ENCODE measurements around the gene CCDC12. TPM values are rescaled to one million over a fixed set of nuclear protein-coding genes. Genes with fewer than 3 reads are reported as not detected.
A peak's percentile ranks its signal among the peaks of the same experiment; 100 is the strongest.

The CCDC12 gene
- total and polyA plus RNA-seq, 2 of the 13 experiments (the other 11 are each of a cell fraction or from before 2014, with no cell fraction given), result 30.1 to 49.5 TPM

DNA sequence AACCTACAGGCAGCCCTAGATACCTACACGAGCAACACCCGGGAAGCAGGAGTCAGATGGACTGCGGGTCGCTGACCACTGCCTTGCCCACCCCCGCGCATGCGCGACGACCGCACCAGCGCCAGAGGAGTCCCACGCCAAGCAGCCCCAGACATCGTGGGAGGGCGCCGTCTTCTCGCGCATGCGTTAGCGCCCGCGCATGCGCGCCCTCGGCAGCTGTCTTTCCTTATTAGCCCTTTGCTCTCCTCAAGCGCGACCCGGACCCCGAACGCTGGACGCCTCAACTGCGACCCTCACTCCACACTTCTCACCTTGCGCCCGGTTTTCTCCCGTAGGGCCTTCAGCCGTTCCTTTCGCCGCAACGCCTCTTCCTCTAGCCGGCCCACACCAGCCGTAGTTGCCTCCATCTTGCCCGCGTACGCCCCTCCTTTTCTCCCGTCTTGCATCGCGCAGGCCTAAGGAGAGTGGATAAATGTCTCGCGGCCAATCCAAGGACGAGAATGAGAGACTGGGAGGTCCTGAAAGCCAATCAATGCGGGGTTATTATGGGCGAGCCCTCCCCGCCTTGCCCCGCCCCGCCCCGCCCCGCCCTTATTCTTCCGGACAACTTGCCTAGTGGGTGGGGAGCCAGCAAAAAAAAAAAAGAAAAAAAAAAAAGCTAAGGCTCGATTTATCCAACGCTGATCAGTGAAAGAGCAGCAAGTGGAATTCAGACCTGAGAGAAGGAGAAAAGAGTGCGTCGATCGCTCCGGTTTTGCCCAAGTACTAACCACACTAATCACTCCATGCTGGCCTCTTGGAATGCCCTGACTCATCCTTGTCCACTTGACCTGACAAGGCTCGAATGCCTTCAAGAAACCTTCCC lies at the start of gene CCDC12 (continued):
- TF ChIP-seq ARID5B (CRISPR knock-in tag; IDR thresholded peaks at IDR 0.05) (peak; percentile 52), MAF1 (CRISPR knock-in tag; IDR thresholded peaks at IDR 0.05; ENCODE audit: borderline replicate concordance) (no peak), THAP7 (CRISPR knock-in tag; IDR thresholded peaks at IDR 0.05) (0 out of 2 replicates have a peak, but pooled peaks have one; percentile 3), HDAC2 (CRISPR knock-in tag; IDR thresholded peaks at IDR 0.05) (peak; percentile 70; the same call in 1 of the 2 replicates), ZFP37 (CRISPR knock-in tag; IDR thresholded peaks at IDR 0.05; ENCODE audit: borderline replicate concordance) (no peak), ZNF501 (CRISPR knock-in tag; IDR thresholded peaks at IDR 0.05) (peak; percentile 87; the same call in 1 of the 2 replicates), CSRNP2 (CRISPR knock-in tag; conservative IDR thresholded peaks at IDR 0.05; ENCODE audit: low read depth) (no peak), MAZ (IDR thresholded peaks at IDR 0.05; ENCODE audit: borderline replicate concordance, low read depth, low read length) (0 out of 2 replicates have a peak, but pooled peaks have one; percentile 14), MAZ (CRISPR knock-in tag; IDR thresholded peaks at IDR 0.05; ENCODE audit: low read depth) (peak; percentile 57), KMT2B (CRISPR knock-in tag; IDR thresholded peaks at IDR 0.05) (peak; percentile 68), DNMT3B (CRISPR knock-in tag; conservative IDR thresholded peaks at IDR 0.05) (no peak), SAFB2 (CRISPR knock-in tag; IDR thresholded peaks at IDR 0.05; ENCODE audit: borderline replicate concordance, low read depth) (no peak; the same call in 1 of the 2 replicates), ZNF558 (CRISPR knock-in tag; IDR thresholded peaks at IDR 0.05; ENCODE audit: borderline replicate concordance) (0 out of 2 replicates have a peak, but pooled peaks have one; percentile 40), ZKSCAN8 (CRISPR knock-in tag; IDR thresholded peaks at IDR 0.05; ENCODE audit: borderline replicate concordance) (no peak), HNF4A (CRISPR knock-in tag; IDR thresholded peaks at IDR 0.05) (peak; percentile 23; the same call in 1 of the 2 replicates), HOXA5 (CRISPR knock-in tag; IDR thresholded peaks at IDR 0.05) (peak; percentile 64; the same call in 1 of the 2 replicates), SPEN (CRISPR knock-in tag; IDR thresholded peaks at IDR 0.05; ENCODE audit: low read depth) (peak; percentile 88), HNRNPLL (IDR thresholded peaks at IDR 0.05; ENCODE audit: low read depth, low read length, poor library complexity, severe bottlenecking) (peak; percentile 56), SNRNP70 (IDR thresholded peaks at IDR 0.05; ENCODE audit: low read depth, low read length) (no peak), RFX1 (IDR thresholded peaks at IDR 0.05) (no peak), TRIM24 (CRISPR knock-in tag; IDR thresholded peaks at IDR 0.05) (no peak), REL (CRISPR knock-in tag; conservative IDR thresholded peaks at IDR 0.05) (no peak), ZNF205 (CRISPR knock-in tag; IDR thresholded peaks at IDR 0.05) (no peak)
